K562 (cell line): ENCODE data around the gene PRSS53. TPM values are rescaled to one million over a fixed set of nuclear protein-coding genes. Genes with fewer than 3 reads are reported as not detected.

ENCODE experiments used
- ATAC-seq: fragments of 200-7000 bp; cut with Tn5 transposase; 3 replicates; pipeline ENCODE4 v1.9.1; 2020; ENCODE audit warnings: moderate library complexity
- BruUV-seq: library from RNA; stranded (reverse); fragments of 400-500 nt; replicated peaks from 2 replicates; lab custom pipeline; 2021; lab: Mats Ljungman, UMichigan
- CTCF ChIA-PET: fragments of 300-600 bp; formaldehyde crosslinking; extraction: SDS; loops from one replicate; lab custom pipeline; 2021; ENCODE audit warnings: low intra/inter-chr PET ratio; lab: Yijun Ruan, JAX
- POLR2A ChIA-PET: fragments of 300-600, 350-650 bp; sonication (Branson Sonifier 250); formaldehyde crosslinking; extraction: SDS; loops from one replicate; lab custom pipeline; 2021; ENCODE audit warnings: antibody characterized with exemption, inconsistent platforms; lab: Yijun Ruan, JAX
- DNase-seq, 4 experiments: peaks; one replicate each; pipeline versions ENCODE4 v3.0.0 to v3.0.0-alpha.2; 2011 to 2018; ENCODE audit warnings: low spot score in 3 of 4, mixed read lengths in 3 of 4; ENCODE audit errors: extremely low read depth in 1 of 4
- FAIRE-seq: peaks from 2 replicates; lab custom pipeline; 2011; peaks lifted over from hg19 to GRCh38; lab: Jason Lieb, UNC
- H2AFZ ChIP-seq: 2 replicates; pipeline ENCODE4 v1.6.0; 2011; ENCODE audit warnings: low read depth, low read length, control low read depth, inconsistent platforms
- H3K27ac ChIP-seq: fragments of 200-600 bp; 3 replicates; pipeline ENCODE4 v1.8.0; 2011; ENCODE audit warnings: low read depth, mild to moderate bottlenecking, control low read depth, inconsistent platforms, low read length, moderate library complexity, mixed read lengths; ENCODE audit errors: extremely low read depth
- H3K27me3 ChIP-seq, 2 experiments: fragments of 300-600 bp in 1 of 2; 2 replicates in 1 of 2; 3 replicates in 1 of 2; pipeline versions ENCODE4 v1.6.0 to v1.8.0; 2011; ENCODE audit warnings: inconsistent platforms in 2 of 2, low read length in 2 of 2, mild to moderate bottlenecking in 1 of 2, mixed read lengths in 1 of 2, moderate library complexity in 1 of 2; ENCODE audit not compliant: control insufficient read depth in 2 of 2, insufficient read depth in 2 of 2
- H3K36me3 ChIP-seq: fragments of 300-600 bp; 3 replicates; pipeline ENCODE4 v1.8.0; 2011; ENCODE audit warnings: mild to moderate bottlenecking, low read length, inconsistent platforms; ENCODE audit not compliant: control insufficient read depth, insufficient read depth
- H3K4me1 ChIP-seq, 2 experiments: fragments of 200-600 bp in 1 of 2; replicated peaks in 1 of 2; 2 replicates in 1 of 2; 3 replicates in 1 of 2; pipeline versions ENCODE4 v1.5.1 to v1.8.0; 2011; ENCODE audit warnings: inconsistent platforms in 2 of 2, low read length in 2 of 2, mild to moderate bottlenecking in 1 of 2, mixed read lengths in 1 of 2, moderate library complexity in 1 of 2; ENCODE audit not compliant: control insufficient read depth in 2 of 2, insufficient read depth in 2 of 2
- H3K4me2 ChIP-seq: 2 replicates; pipeline ENCODE4 v1.6.1; 2011; ENCODE audit warnings: low read length, control low read depth, inconsistent platforms, mixed read lengths; ENCODE audit not compliant: insufficient read depth
- H3K4me3 ChIP-seq: fragments of 200-600 bp; sonication (generic), shearing (Covaris generic); 2 replicates; pipeline ENCODE4 v1.5.1; 2016; ENCODE audit warnings: control low read depth, inconsistent platforms
- H3K79me2 ChIP-seq: fragments of 200-600 bp; 3 replicates; pipeline ENCODE4 v1.8.0; 2011; ENCODE audit warnings: low read length, inconsistent platforms; ENCODE audit not compliant: control insufficient read depth, insufficient read depth
- H3K9ac ChIP-seq, 2 experiments: 2 replicates each; pipeline versions ENCODE4 v1.6.0 to v1.6.1; 2011; ENCODE audit warnings: low read depth in 2 of 2, low read length in 2 of 2, control low read depth in 1 of 2, inconsistent platforms in 1 of 2, mild to moderate bottlenecking in 1 of 2, mixed read lengths in 1 of 2; ENCODE audit not compliant: insufficient read depth in 1 of 2
- H3K9me1 ChIP-seq: one replicate; pipeline ENCODE4 v1.6.0; 2011; ENCODE audit warnings: inconsistent platforms, mild to moderate bottlenecking, low read length, moderate library complexity; ENCODE audit not compliant: control insufficient read depth, insufficient read depth
- H3K9me3 ChIP-seq: replicated peaks from 2 replicates; pipeline ENCODE4 v1.5.1; 2011; ENCODE audit warnings: low read depth, low read length, inconsistent platforms; ENCODE audit not compliant: control insufficient read depth, insufficient read depth
- H4K20me1 ChIP-seq: replicated peaks from 2 replicates; pipeline ENCODE4 v1.6.1; 2011; ENCODE audit warnings: low read length, inconsistent platforms, mixed read lengths; ENCODE audit not compliant: control insufficient read depth, insufficient read depth
- ARID2 ChIP-seq: fragments of 450-650 bp; IDR thresholded peaks from 2 replicates; pipeline ENCODE4 v1.6.1; 2017; ENCODE audit warnings: antibody characterized with exemption, mild to moderate bottlenecking
- CBX5 ChIP-seq: IDR thresholded peaks from 2 replicates; pipeline ENCODE4 v1.6.1; 2014; ENCODE audit warnings: low read depth, borderline replicate concordance
- EZH2 ChIP-seq: IDR thresholded peaks from 2 replicates; pipeline ENCODE4 v1.6.1; 2012; ENCODE audit warnings: low read depth, mild to moderate bottlenecking, inconsistent platforms, low read length, borderline replicate concordance
- ILK ChIP-seq: fragments of 450-650 bp; IDR thresholded peaks from 2 replicates; pipeline ENCODE4 v1.6.1; 2016; ENCODE audit warnings: missing genetic modification characterization, low read depth, mild to moderate bottlenecking, missing compliant biosample characterization, moderate library complexity, borderline replicate concordance
- LCOR ChIP-seq: sonication (generic); formaldehyde crosslinking; IDR thresholded peaks from 2 replicates; pipeline ENCODE4 v1.8.0; 2022; ENCODE audit warnings: mild to moderate bottlenecking, missing genetic modification reagents
- MEF2D ChIP-seq: conservative IDR thresholded peaks from 2 replicates; pipeline ENCODE4 v1.6.1; 2016; ENCODE audit warnings: low read depth, missing genetic modification characterization, missing compliant biosample characterization
- PRMT5 ChIP-seq: sonication (generic); formaldehyde crosslinking; IDR thresholded peaks from 2 replicates; pipeline ENCODE4 v1.5.0; 2020; ENCODE audit warnings: missing genetic modification reagents
- SMAD3 ChIP-seq: fragments of 450-650 bp; formaldehyde crosslinking; conservative IDR thresholded peaks from 2 replicates; pipeline ENCODE4 v1.4.0; 2020; ENCODE audit warnings: mild to moderate bottlenecking
- TOE1 ChIP-seq, 2 experiments: fragments of 450-650 bp in 1 of 2; sonication (generic) in 1 of 2; formaldehyde crosslinking in 1 of 2; IDR thresholded peaks; 2 replicates each; pipeline versions ENCODE4 v1.7.1 to v1.8.0; 2016 to 2022; ENCODE audit warnings: borderline replicate concordance in 2 of 2, mild to moderate bottlenecking in 2 of 2, antibody characterized with exemption in 1 of 2, inconsistent platforms in 1 of 2, low read depth in 1 of 2, missing genetic modification reagents in 1 of 2, moderate library complexity in 1 of 2
- ZNF175 ChIP-seq: fragments of 200-800 bp; sonication (Bioruptor generic); IDR thresholded peaks from 2 replicates; pipeline ENCODE4 v1.6.1; 2016; ENCODE audit warnings: low read depth, mild to moderate bottlenecking, missing genetic modification characterization, missing compliant biosample characterization
- ZNF75A ChIP-seq: fragments of 450-650 bp; formaldehyde crosslinking; IDR thresholded peaks from 2 replicates; pipeline ENCODE4 v1.4.0; 2020; ENCODE audit warnings: mild to moderate bottlenecking
- WGBS: fragments of 100-300 bp; shearing (Covaris generic); methylation state at CpG from one replicate; pipeline ENCODE4 v1.1.6; 2016; ENCODE audit warnings: low coverage, mixed read lengths; ENCODE audit not compliant: insufficient coverage; ENCODE audit errors: missing lambda C conversion rate; 5-methylcytosine and 5-hydroxymethylcytosine counted together
- in situ Hi-C: fragments of 300-500 bp; cut with MboI; formaldehyde crosslinking; loops from 4 replicates; pipeline ENCODE4 v1.15.0; 2018; ENCODE audit warnings: inconsistent platforms, mixed read lengths
- intact Hi-C: fragments of 100-400 bp; cut with micrococcal nuclease; formaldehyde crosslinking; loops from 2 replicates; pipeline ENCODE4 v1.14.2; 2022
- polyA plus RNA-seq, 8 experiments: library from polyadenylated mRNA; depleted of rRNA in 4 of 8; stranded (reverse) in 5 of 8; unstranded in 3 of 8; fragments of >200 nt; fragmentation: Nextera tagmentation in 2 of 8; fragmentation: Illumina TruSeq in 1 of 8; extraction: Ambion mirVana in 2 of 8; extraction: Trizol in 1 of 8; gene quantifications; 2 replicates each; pipeline versions ENCODE4 v1.2.1 to v1.2.3, GENCODE V29; 2011 to 2014; ENCODE audit warnings: inconsistent platforms in 1 of 8, missing spikeins in 1 of 8
- total RNA-seq, 7 experiments: library from RNA; depleted of rRNA in 6 of 7; stranded (reverse); fragments of >200 nt in 6 of 7; fragmentation: Illumina TruSeq in 2 of 7; extraction: Trizol in 2 of 7; gene quantifications; 2 replicates each; pipeline versions ENCODE4 v1.2.1 to v1.2.3, GENCODE V29; 2011 to 2021; ENCODE audit warnings: low replicate concordance in 1 of 7
- TF ChIP-seq, protein P1 (sequence below), 2 experiments: IDR thresholded peaks in 1 of 2; conservative IDR thresholded peaks in 1 of 2; 2 replicates each; pipeline ENCODE4 v1.6.1; 2016; ENCODE audit warnings: low read depth in 2 of 2, mild to moderate bottlenecking in 1 of 2, missing compliant biosample characterization in 1 of 2, missing genetic modification characterization in 1 of 2, moderate library complexity in 1 of 2
- TF ChIP-seq, protein P2 (sequence below): fragments of 250-450 bp; sonication (Bioruptor Pico); IDR thresholded peaks from 2 replicates; pipeline ENCODE4 v1.8.0; 2021; ENCODE audit warnings: borderline replicate concordance, mild to moderate bottlenecking, moderate library complexity; ENCODE audit not compliant: poor library complexity, severe bottlenecking
- TF ChIP-seq, protein P3 (sequence below): fragments of 450-650 bp; IDR thresholded peaks from 2 replicates; pipeline ENCODE4 v1.6.1; 2016; ENCODE audit warnings: low read depth, mild to moderate bottlenecking, moderate library complexity

Gene PRSS53
- total and polyA plus RNA-seq, 9 of the 15 experiments (the other 6 are each of a cell fraction or from before 2014, with no cell fraction given): 0.40 to 1.9 (median 0.78) TPM; not detected in 2

DNA sequence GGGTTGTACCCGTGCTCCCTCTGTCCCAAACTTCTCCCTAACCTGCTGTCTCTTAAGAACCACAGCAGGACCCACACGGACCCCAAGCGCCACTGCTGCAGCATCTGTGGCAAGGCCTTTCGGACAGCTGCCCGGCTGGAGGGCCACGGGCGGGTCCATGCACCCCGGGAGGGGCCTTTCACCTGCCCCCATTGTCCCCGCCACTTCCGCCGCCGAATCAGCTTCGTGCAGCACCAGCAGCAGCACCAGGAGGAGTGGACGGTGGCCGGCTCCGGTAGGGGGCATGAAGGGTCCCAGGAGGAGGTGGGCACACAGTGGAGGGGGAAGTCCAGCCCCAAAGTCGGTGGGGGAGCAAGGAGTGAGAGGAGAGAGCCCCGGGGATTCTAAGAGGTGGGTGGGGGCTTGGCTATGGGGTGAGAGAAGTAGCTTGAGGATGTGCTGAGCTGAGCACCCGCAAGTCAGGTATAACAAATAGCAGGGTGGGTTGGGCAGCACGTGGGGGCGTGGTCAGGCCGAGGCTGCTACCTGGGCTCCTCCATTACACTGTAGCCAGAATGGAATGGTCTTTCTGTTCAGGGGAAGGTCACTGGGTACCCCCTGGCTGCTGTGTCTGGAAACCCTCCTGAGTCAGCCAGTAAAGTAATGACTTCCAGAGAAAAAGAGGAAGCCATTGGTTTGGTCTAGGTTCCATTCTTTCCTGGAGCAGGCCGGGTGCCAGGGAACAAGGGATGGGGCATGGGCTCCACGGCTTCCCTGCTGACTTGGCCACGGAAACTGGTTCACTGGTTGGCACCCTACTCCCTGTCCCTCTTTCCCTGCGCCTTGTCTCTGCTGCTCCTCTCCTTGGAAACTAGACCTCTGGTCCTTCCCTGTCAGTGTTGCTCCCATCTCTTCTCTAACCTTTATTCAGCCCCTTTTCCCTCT is 7.1 kb downstream of the PRSS53 start:
- intact Hi-C loops: no loop called here
- WGBS: 83% methylated on average over 19 of the region's 26 CpGs
- no peak for FAIRE-seq
- TF ChIP-seq MEF2D (tag) (no peak), SMAD3 (CRISPR knock-in tag) (no peak), LCOR (CRISPR knock-in tag) (no peak), TOE1 (IDR thresholded peaks at IDR 0.05; ENCODE audit: borderline replicate concordance) (no peak), TOE1 (CRISPR knock-in tag; IDR thresholded peaks at IDR 0.05; ENCODE audit: borderline replicate concordance, low read depth) (no peak), ARID2 (no peak), CBX5 (no peak), ILK (tag) (no peak), ZNF175 (CRISPR knock-in tag) (no peak), PRMT5 (CRISPR knock-in tag) (no peak), ZNF75A (CRISPR knock-in tag) (no peak), EZH2 (no peak)
- TF ChIP-seq, protein P1, sequence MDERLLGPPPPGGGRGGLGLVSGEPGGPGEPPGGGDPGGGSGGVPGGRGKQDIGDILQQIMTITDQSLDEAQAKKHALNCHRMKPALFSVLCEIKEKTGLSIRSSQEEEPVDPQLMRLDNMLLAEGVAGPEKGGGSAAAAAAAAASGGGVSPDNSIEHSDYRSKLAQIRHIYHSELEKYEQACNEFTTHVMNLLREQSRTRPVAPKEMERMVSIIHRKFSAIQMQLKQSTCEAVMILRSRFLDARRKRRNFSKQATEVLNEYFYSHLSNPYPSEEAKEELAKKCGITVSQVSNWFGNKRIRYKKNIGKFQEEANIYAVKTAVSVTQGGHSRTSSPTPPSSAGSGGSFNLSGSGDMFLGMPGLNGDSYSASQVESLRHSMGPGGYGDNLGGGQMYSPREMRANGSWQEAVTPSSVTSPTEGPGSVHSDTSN (CRISPR knock-in tag; IDR thresholded peaks at IDR 0.05; ENCODE audit: low read depth): no peak
- TF ChIP-seq, protein P1 (tag; conservative IDR thresholded peaks at IDR 0.05; ENCODE audit: low read depth): no peak
- TF ChIP-seq, protein P2, sequence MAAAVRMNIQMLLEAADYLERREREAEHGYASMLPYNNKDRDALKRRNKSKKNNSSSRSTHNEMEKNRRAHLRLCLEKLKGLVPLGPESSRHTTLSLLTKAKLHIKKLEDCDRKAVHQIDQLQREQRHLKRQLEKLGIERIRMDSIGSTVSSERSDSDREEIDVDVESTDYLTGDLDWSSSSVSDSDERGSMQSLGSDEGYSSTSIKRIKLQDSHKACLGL (CRISPR knock-in tag): no peak
- TF ChIP-seq, protein P3, sequence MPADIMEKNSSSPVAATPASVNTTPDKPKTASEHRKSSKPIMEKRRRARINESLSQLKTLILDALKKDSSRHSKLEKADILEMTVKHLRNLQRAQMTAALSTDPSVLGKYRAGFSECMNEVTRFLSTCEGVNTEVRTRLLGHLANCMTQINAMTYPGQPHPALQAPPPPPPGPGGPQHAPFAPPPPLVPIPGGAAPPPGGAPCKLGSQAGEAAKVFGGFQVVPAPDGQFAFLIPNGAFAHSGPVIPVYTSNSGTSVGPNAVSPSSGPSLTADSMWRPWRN: no peak

More for the DNA sequence above, 7.1 kb downstream of the PRSS53 start:
- Histone ChIP-seq H3K4me2 (no peak overlapping the region), H3K27me3 (no peaks in the 10 kb centered on the region), H3K36me3 (peaks cover 75% of the 10 kb centered on the region), H3K9ac (peak overlapping the region in 1 of 2 experiments; percentile 80; a peak in 2 of 4 replicates), H4K20me1 (0 out of 2 replicates have a peak, but pooled peaks cover 5% of the 10 kb centered on the region), H2AFZ (no peak overlapping the region), H3K9me3 (no peaks in the 10 kb centered on the region), H3K4me1 (peaks cover 0 to 86% of the 10 kb centered on the region in 2 experiments; a peak in 3 of 5 replicates), H3K27ac (no peak overlapping the region), H3K9me1 (no peaks in the 10 kb centered on the region), H3K79me2 (peaks cover 15% of the 10 kb centered on the region; the same call in 2 of the 3 replicates), H3K4me3 (no peak overlapping the region)
- CTCF ChIA-PET: no interaction called here
- POLR2A ChIA-PET: interaction anchor here (0.6 to 0.8 kb wide), 2 partner anchors 8 to 99 kb away, joined by 3 read pairs; partner anchors contain the start of gene ZNF668
- no peak for DNase-seq
- in situ Hi-C loops: no loop called here
- BruUV-seq: no TSS peak
- no peak for ATAC-seq
